Measurements from ENCODE around the gene DCDC2C. TPM values are rescaled to one million over a fixed set of nuclear protein-coding genes. Genes with fewer than 3 reads are reported as not detected.

The DCDC2C gene
- polyA plus RNA-seq, 3 donors, result not detected

DNA sequence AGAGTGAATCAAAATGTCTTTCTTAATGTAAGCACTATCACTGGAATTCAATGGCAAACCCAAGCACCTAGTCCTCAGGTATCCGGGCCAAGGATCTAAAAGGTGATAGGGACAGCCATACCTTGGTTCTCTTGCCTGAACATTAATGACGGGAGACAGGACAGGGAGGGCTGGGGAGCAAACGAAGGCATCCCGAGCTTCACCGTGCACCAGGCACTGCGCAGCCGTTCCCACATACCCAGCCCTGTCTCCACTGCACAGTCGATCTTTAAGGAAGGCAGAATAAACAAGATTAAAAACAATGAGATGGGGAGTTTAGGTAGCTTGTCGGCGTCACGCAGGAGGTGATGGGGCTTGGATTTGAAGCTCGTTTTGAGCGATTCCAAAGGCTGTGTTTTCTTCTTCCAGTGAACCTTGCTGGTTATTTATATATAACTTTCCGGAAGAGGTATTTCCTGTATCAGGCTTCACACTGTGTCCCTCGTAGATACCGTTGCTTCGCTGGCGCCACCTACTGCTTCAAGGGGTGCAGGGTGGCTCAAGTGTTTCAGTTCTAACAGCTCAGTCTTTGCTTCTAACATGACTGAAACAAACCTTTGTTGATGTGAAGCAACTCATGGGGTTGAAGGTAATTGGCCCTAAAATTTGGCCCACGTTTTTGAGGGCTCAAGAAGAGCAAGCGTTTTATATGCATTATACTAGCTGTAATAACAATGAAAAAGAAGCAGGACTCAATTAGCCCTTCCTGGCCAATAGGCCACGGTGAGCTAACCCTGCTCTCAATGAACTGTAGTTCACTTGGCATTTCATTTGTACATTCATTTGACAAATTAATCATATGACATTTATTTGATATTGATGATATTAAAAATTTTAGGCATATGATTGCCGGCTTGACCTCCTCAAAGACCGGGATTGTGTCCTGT lies 77.4 kb downstream of the DCDC2C start:
- 16% methylated on average over 9 of the region's 23 CpGs for WGBS (ENCODE audit: insufficient coverage)
- Mint-ChIP-seq H3K4me1 (peaks cover 3% of the 10 kb centered on the region), H3K27me3 (ENCODE audit: low read depth in 3 of 3) (peaks cover 15 to 25% (median 18%) of the 10 kb centered on the region in 3 donors), H3K4me3 (peak overlapping the region in 1 of 2 donors; percentile 78), H3K27ac (no peak overlapping the region), H3K36me3 (no peaks in the 10 kb centered on the region), H3K9me3 (peaks cover 0 to 7% (median 4%) of the 10 kb centered on the region in 7 donors)
- peaks cover 0 to 4% of the 10 kb centered on the region in 2 donors for H3K27me3 ChIP-seq (ENCODE audit: control insufficient read depth in 2 of 2, insufficient read depth in 2 of 2, low read length in 2 of 2)
- H3K4me3 ChIP-seq (replicated peaks in 1 of 3; ENCODE audit: low read depth in 2 of 3, low read length in 3 of 3), result no peak overlapping the region
- no peak overlapping the region for H3K27ac ChIP-seq (ENCODE audit: low read depth in 1 of 2, low read length in 2 of 2)
- no peaks in the 10 kb centered on the region for H4K20me1 ChIP-seq (ENCODE audit: insufficient read depth, low read length)
- no peak for DNase-seq
- peak overlapping the region; percentile 28 for H3K4me2 ChIP-seq (replicated peaks; ENCODE audit: extremely low read depth, low read length, poor library complexity, severe bottlenecking)
- TF ChIP-seq, protein P1, sequence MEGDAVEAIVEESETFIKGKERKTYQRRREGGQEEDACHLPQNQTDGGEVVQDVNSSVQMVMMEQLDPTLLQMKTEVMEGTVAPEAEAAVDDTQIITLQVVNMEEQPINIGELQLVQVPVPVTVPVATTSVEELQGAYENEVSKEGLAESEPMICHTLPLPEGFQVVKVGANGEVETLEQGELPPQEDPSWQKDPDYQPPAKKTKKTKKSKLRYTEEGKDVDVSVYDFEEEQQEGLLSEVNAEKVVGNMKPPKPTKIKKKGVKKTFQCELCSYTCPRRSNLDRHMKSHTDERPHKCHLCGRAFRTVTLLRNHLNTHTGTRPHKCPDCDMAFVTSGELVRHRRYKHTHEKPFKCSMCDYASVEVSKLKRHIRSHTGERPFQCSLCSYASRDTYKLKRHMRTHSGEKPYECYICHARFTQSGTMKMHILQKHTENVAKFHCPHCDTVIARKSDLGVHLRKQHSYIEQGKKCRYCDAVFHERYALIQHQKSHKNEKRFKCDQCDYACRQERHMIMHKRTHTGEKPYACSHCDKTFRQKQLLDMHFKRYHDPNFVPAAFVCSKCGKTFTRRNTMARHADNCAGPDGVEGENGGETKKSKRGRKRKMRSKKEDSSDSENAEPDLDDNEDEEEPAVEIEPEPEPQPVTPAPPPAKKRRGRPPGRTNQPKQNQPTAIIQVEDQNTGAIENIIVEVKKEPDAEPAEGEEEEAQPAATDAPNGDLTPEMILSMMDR (IDR thresholded peaks at IDR 0.05), result peak; percentile 19
- peaks cover 2 to 5% of the 10 kb centered on the region in 2 donors for H3K4me1 ChIP-seq (ENCODE audit: control insufficient read depth in 1 of 2, insufficient read depth in 2 of 2, low read length in 2 of 2)
- no peaks in the 10 kb centered on the region for H3K36me3 ChIP-seq (replicated peaks in 1 of 2; ENCODE audit: control insufficient read depth in 1 of 2, insufficient read depth in 2 of 2, low read length in 2 of 2)
- peak overlapping the region; percentile 56 for H2AFZ ChIP-seq (ENCODE audit: insufficient read depth, low read depth, low read length, poor library complexity, severe bottlenecking)
- H3K9ac ChIP-seq (ENCODE audit: insufficient read depth, low read length, poor library complexity, severe bottlenecking), result no peak overlapping the region
- no peaks in the 10 kb centered on the region for H3K79me2 ChIP-seq (ENCODE audit: insufficient read depth, low read length)
- no peaks in the 10 kb centered on the region for H3K9me3 ChIP-seq (replicated peaks in 1 of 2; ENCODE audit: control insufficient read depth in 1 of 2, insufficient read depth in 1 of 2, low read length in 2 of 2)
- intact Hi-C loops (cut with micrococcal nuclease), result no loop called here

DNA sequence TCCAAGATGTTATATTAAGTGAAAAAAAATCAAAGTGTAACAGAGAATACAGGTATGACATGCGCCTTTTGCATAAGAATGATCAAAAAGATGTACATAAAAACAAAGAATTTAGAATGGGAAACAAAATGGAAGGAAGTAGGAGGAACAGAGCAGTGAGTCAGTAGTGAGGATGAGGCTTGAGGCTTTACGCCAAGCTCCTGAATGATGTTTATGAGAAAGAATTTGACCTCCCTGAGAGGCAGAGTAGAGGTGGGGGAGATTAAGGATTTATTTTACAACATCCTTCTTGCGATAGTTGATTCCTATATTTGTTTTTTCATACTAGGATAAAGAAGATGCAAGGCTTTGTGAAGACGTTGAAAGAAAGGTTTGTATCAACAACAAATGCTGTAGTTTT lies 81.4 kb downstream of the DCDC2C start:
- intact Hi-C loops (cut with micrococcal nuclease), result no loop called here
- Mint-ChIP-seq H3K4me3 (no peak overlapping the region), H3K27me3 (ENCODE audit: low read depth in 3 of 3) (peaks cover 4 to 6% (median 5%) of the 10 kb centered on the region in 3 donors), H3K27ac (no peak overlapping the region), H3K4me1 (peaks cover 3% of the 10 kb centered on the region), H3K9me3 (peaks cover 0 to 2% (median 0%) of the 10 kb centered on the region in 7 donors), H3K36me3 (no peaks in the 10 kb centered on the region)
- Histone ChIP-seq H3K79me2 (ENCODE audit: insufficient read depth, low read length) (no peaks in the 10 kb centered on the region), H4K20me1 (ENCODE audit: insufficient read depth, low read length) (no peaks in the 10 kb centered on the region), H3K27me3 (ENCODE audit: control insufficient read depth in 2 of 2, insufficient read depth in 2 of 2, low read length in 2 of 2) (no peaks in the 10 kb centered on the region), H3K4me1 (ENCODE audit: control insufficient read depth in 1 of 2, insufficient read depth in 2 of 2, low read length in 2 of 2) (peaks cover 2 to 5% of the 10 kb centered on the region in 2 donors), H3K36me3 (replicated peaks in 1 of 2; ENCODE audit: control insufficient read depth in 1 of 2, insufficient read depth in 2 of 2, low read length in 2 of 2) (no peaks in the 10 kb centered on the region), H3K9me3 (replicated peaks in 1 of 2; ENCODE audit: control insufficient read depth in 1 of 2, insufficient read depth in 1 of 2, low read length in 2 of 2) (no peaks in the 10 kb centered on the region), H3K4me2 (replicated peaks; ENCODE audit: extremely low read depth, low read length, poor library complexity, severe bottlenecking) (no peak overlapping the region), H3K9ac (ENCODE audit: insufficient read depth, low read length, poor library complexity, severe bottlenecking) (no peak overlapping the region), H2AFZ (ENCODE audit: insufficient read depth, low read depth, low read length, poor library complexity, severe bottlenecking) (no peak overlapping the region), H3K27ac (ENCODE audit: low read depth in 1 of 2, low read length in 2 of 2) (no peak overlapping the region), H3K4me3 (replicated peaks in 1 of 3; ENCODE audit: low read depth in 2 of 3, low read length in 3 of 3) (no peak overlapping the region)
- 100% methylated on average over 1 of the region's 4 CpGs for WGBS (ENCODE audit: insufficient coverage)
- TF ChIP-seq, protein P1 (IDR thresholded peaks at IDR 0.05), result no peak
- DNase-seq, result no peak

Measured in CD14-positive monocyte (primary cell).